ENCODE data around the gene MYH3.

MYH3 gene

DNA sequence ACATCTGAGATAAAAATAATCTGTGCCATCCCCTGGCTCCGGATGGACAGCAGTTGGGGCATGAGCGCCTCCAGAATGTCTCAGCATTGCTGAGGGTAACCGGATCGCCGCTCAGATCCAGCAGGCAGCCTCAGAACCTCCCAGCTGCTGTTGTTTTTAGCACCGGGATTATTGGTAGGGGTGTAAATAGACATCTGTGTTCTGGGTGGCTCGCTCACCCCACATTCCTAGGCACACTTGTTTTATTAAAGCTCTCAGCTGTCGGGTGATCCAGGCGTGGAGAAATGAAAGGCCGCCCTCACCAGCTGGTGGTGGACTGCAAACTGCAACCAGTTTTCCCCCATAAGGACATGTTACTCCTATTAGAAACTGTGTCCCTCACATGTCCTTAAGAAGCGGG lies 32.1 kb downstream of the MYH3 start:
- Histone ChIP-seq H3K27ac (no peak overlapping the region), H3K36me3 (ENCODE audit: insufficient read depth, low read length) (no peaks in the 10 kb centered on the region), H3K4me3 (no peak overlapping the region), H3K9ac (ENCODE audit: insufficient read length) (no peak overlapping the region), H3K9me3 (ENCODE audit: low read depth, low read length) (no peaks in the 10 kb centered on the region)
- DNase-seq (ENCODE audit: low read depth, low spot score), result no peak
- no peak for TF ChIP-seq FOXP2 (optimal IDR thresholded peaks at IDR 0.05; ENCODE audit: control extremely low read depth, extremely low read length, insufficient read depth)
- no peak for TF ChIP-seq POLR2AphosphoS5 (IDR thresholded peaks at IDR 0.05; ENCODE audit: borderline replicate concordance, low read depth, low read length)
- no peak for TF ChIP-seq EZH2 (IDR thresholded peaks at IDR 0.05)

DNA sequence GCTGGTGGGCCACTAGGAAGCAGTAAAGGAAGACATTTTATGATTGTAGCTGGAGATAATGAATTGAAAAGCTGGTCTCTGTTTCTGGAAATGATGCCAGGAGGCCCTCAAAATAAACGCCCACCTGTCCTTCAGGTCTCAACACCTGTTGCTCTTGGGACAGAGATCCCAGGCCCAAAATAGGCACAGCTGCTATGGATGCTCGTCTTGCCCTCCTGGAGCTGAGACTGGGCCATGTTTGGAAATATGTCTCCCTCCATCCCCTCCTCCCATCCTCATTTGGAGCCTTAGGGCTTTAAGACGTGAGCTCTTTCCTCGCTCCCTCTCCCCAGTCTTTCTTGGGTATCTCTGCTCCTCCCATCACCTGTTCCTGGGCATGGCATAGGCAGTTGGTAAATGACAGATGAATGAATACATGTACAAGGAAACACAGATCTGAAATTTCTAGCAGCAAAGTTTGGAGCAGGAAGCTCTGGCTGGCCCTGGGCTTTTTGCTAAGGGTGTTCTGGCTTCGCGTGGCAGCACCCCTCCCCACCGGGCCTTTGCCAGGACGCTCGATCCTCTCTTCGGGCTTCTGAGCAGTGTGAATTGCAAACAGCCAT lies 33.3 kb downstream of the MYH3 start:
- Histone ChIP-seq H3K9ac (ENCODE audit: insufficient read length) (no peak overlapping the region), H3K27ac (no peak overlapping the region), H3K9me3 (ENCODE audit: low read depth, low read length) (no peaks in the 10 kb centered on the region), H3K36me3 (ENCODE audit: insufficient read depth, low read length) (no peaks in the 10 kb centered on the region), H3K4me3 (no peak overlapping the region)
- TF ChIP-seq FOXP2 (optimal IDR thresholded peaks at IDR 0.05; ENCODE audit: control extremely low read depth, extremely low read length, insufficient read depth), result no peak
- TF ChIP-seq EZH2 (IDR thresholded peaks at IDR 0.05), result no peak
- no peak for TF ChIP-seq POLR2AphosphoS5 (IDR thresholded peaks at IDR 0.05; ENCODE audit: borderline replicate concordance, low read depth, low read length)
- no peak for DNase-seq (ENCODE audit: low read depth, low spot score)

DNA sequence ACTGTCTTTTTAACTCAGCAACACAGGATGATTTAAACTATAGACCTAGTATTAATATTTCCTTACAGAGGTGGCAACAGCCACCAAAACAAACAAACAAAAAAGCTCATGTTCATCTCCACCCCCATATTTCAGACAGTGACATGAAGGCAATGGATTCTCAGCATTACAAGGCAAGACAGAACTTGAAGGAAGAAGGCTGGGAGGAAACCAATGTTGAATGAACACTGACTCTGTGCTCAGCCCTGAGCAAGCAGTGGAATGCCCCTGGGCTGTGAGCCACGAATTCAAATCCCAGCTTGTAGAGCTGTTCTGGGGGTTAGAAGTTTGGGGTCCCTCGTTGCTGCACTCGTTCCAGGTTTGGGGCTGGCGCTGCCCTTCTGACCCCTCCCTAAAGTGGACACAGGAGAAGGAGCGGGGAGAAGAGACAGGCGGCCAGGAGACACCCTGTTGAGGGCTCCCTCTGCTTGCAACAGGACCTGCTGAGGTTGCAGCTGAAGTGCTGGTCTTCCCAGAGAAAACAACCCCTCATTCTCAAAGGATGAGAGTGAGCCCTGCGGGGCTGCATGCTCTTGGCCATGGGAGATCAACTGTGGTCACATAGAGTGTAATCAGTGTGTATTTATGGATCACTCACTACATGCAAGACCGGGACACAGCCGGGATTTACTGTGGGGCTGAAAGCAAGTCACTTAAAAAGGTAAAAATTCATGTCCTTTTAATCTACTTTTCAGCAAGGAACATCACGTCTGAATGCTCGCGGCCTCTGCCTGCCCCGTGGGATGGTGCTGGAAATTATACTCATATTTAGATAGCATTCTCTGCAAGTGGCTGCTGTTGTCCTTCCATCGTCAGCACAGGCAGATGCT lies 34.3 kb downstream of the MYH3 start:
- no peaks in the 10 kb centered on the region for H3K36me3 ChIP-seq (ENCODE audit: insufficient read depth, low read length)
- H3K27ac ChIP-seq, result no peak overlapping the region
- no peak overlapping the region for H3K9ac ChIP-seq (ENCODE audit: insufficient read length)
- H3K9me3 ChIP-seq (ENCODE audit: low read depth, low read length), result no peaks in the 10 kb centered on the region
- no peak for DNase-seq (ENCODE audit: low read depth, low spot score)
- TF ChIP-seq EZH2 (IDR thresholded peaks at IDR 0.05), result no peak
- TF ChIP-seq FOXP2 (optimal IDR thresholded peaks at IDR 0.05; ENCODE audit: control extremely low read depth, extremely low read length, insufficient read depth), result no peak
- TF ChIP-seq POLR2AphosphoS5 (IDR thresholded peaks at IDR 0.05; ENCODE audit: borderline replicate concordance, low read depth, low read length), result no peak
- no peak overlapping the region for H3K4me3 ChIP-seq

DNA sequence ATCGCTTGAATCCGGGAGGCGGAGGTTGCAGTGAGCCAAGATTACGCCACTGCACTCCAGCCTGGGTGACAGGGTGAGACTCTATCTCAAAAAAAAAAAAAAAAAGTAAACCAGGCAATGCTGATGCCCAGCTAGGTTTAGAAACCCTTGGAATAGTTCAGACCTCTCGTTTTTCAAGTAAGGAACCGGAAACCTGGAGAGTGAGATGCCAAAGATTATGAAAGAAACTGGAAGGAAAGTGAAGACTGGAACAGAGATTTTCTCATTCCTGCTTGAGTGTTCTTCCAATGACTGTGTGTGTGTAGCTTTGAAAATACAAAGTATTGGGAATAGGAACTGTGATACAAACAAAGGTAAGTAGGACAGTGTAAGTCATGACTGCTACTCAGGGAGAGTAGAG lies 35.7 kb downstream of the MYH3 start:
- no peak overlapping the region for H3K9ac ChIP-seq (ENCODE audit: insufficient read length)
- no peaks in the 10 kb centered on the region for H3K36me3 ChIP-seq (ENCODE audit: insufficient read depth, low read length)
- H3K4me3 ChIP-seq, result no peak overlapping the region
- DNase-seq (ENCODE audit: low read depth, low spot score), result no peak
- no peak overlapping the region for H3K27ac ChIP-seq
- no peaks in the 10 kb centered on the region for H3K9me3 ChIP-seq (ENCODE audit: low read depth, low read length)
- TF ChIP-seq FOXP2 (optimal IDR thresholded peaks at IDR 0.05; ENCODE audit: control extremely low read depth, extremely low read length, insufficient read depth) (no peak), EZH2 (IDR thresholded peaks at IDR 0.05) (no peak), POLR2AphosphoS5 (IDR thresholded peaks at IDR 0.05; ENCODE audit: borderline replicate concordance, low read depth, low read length) (no peak)

DNA sequence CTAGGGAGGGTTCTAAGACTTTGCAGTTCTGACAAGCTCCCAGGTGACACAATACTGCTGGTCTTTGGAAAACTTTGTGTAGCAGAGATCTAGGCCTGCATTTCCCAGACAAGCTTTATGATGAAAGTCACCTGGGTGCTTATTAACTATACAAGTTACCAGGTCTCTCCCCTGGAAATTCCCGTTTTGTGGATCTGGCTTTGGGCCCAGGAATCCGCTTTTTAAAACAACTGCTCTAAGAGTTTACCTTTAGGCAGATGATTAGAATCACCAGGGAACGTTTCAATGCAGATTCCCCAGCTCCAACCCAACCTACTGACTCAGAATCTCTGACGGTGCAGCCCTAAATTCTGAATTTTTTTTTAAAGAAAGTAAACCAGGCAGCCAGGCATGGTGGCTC lies 36.3 kb downstream of the MYH3 start:
- H3K9me3 ChIP-seq (ENCODE audit: low read depth, low read length), result no peaks in the 10 kb centered on the region
- DNase-seq (ENCODE audit: low read depth, low spot score), result no peak
- TF ChIP-seq FOXP2 (optimal IDR thresholded peaks at IDR 0.05; ENCODE audit: control extremely low read depth, extremely low read length, insufficient read depth) (no peak), POLR2AphosphoS5 (IDR thresholded peaks at IDR 0.05; ENCODE audit: borderline replicate concordance, low read depth, low read length) (no peak), EZH2 (IDR thresholded peaks at IDR 0.05) (no peak)
- no peaks in the 10 kb centered on the region for H3K36me3 ChIP-seq (ENCODE audit: insufficient read depth, low read length)
- H3K9ac ChIP-seq (ENCODE audit: insufficient read length), result no peak overlapping the region
- no peak overlapping the region for H3K4me3 ChIP-seq
- no peak overlapping the region for H3K27ac ChIP-seq

DNA sequence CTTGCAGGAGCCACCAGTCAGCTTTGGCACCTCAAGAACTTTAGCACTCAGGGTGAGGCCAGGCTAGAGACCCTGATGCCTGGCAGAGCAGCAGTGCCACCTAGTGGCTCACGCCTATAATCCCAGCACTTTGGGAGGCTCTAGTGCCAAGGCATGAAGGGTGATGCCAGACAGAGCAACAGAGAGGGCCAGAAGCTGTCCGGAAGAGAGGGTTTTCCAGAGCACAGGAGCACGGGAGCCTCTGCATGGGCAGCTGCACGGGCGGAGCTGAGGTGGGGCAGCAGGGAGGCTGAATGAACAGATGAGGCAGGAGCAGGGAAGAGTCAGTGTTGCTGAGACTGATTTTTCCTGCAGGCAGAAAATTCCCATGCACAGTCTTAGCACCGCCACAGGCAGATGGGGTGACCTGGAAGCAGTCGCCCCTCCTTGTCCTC lies 38.9 kb downstream of the MYH3 start:
- no peak for TF ChIP-seq EZH2 (IDR thresholded peaks at IDR 0.05)
- TF ChIP-seq POLR2AphosphoS5 (IDR thresholded peaks at IDR 0.05; ENCODE audit: borderline replicate concordance, low read depth, low read length), result no peak
- TF ChIP-seq FOXP2 (optimal IDR thresholded peaks at IDR 0.05; ENCODE audit: control extremely low read depth, extremely low read length, insufficient read depth), result no peak
- no peak overlapping the region for H3K9ac ChIP-seq (ENCODE audit: insufficient read length)

DNA sequence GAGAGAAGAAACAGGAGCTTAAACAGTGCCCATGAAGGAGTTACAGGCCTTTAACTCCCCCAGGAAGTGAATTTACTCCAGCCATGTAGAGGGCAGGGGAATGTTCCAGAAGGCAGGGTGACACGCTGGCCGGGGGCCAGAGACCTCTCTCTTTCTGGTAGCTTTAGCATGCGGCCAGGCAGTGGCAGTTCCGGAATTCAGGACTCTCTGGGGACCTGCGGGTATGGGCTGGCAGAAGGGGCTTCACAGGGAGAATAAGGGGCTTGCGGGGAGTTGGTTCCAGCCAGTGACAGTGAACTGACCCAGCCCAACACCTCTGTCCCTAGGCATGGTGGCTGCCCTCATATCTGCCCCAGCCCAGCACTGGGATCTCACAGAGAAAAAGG lies 40.0 kb downstream of the MYH3 start:
- Histone ChIP-seq H3K36me3 (ENCODE audit: insufficient read depth, low read length) (no peaks in the 10 kb centered on the region), H3K4me3 (no peak overlapping the region), H3K9me3 (ENCODE audit: low read depth, low read length) (no peaks in the 10 kb centered on the region), H3K27ac (no peak overlapping the region), H3K9ac (ENCODE audit: insufficient read length) (no peak overlapping the region)
- no peak for DNase-seq (ENCODE audit: low read depth, low spot score)
- TF ChIP-seq FOXP2 (optimal IDR thresholded peaks at IDR 0.05; ENCODE audit: control extremely low read depth, extremely low read length, insufficient read depth) (no peak), EZH2 (IDR thresholded peaks at IDR 0.05) (no peak), POLR2AphosphoS5 (IDR thresholded peaks at IDR 0.05; ENCODE audit: borderline replicate concordance, low read depth, low read length) (no peak)

More for the DNA sequence above, 38.9 kb downstream of the MYH3 start:
- DNase-seq (ENCODE audit: low read depth, low spot score), result no peak
- Histone ChIP-seq H3K9me3 (ENCODE audit: low read depth, low read length) (no peaks in the 10 kb centered on the region), H3K36me3 (ENCODE audit: insufficient read depth, low read length) (no peaks in the 10 kb centered on the region), H3K4me3 (no peak overlapping the region), H3K27ac (no peak overlapping the region)

DNA sequence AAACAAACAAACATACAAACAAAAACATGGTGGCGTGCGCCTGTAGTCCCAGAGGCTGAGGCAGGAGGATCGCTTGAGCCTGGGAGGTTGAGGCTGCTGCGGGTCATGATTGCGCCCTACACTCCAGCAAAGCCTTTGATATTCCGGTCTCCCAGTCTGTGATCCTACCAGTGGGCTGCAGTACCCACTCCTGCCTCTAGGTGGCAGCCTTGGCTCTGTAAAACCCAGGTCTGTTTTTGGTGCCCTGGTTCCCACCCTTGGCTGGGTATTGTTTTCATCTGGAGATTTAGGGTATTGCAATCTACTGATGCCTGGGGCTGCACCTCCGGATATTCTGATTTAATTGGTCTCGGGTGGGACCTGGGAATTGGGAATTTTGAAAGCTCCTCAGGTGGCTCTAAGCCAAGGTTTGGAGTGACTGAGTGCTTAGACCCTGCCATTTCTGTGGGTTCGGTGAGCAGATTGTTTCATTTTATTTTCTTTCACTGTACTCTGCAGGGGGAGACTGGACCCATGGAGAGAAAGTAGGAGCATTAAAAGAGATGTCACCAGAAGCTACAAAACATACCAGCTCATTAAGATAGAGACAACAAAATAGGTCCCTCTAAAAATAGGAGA lies 40.5 kb downstream of the MYH3 start:
- DNase-seq (ENCODE audit: low read depth, low spot score), result no peak
- no peak for TF ChIP-seq FOXP2 (optimal IDR thresholded peaks at IDR 0.05; ENCODE audit: control extremely low read depth, extremely low read length, insufficient read depth)
- TF ChIP-seq POLR2AphosphoS5 (IDR thresholded peaks at IDR 0.05; ENCODE audit: borderline replicate concordance, low read depth, low read length), result no peak
- no peak for TF ChIP-seq EZH2 (IDR thresholded peaks at IDR 0.05)
- H3K27ac ChIP-seq, result no peak overlapping the region

More for the DNA sequence above, 40.5 kb downstream of the MYH3 start:
- Histone ChIP-seq H3K36me3 (ENCODE audit: insufficient read depth, low read length) (no peaks in the 10 kb centered on the region), H3K9me3 (ENCODE audit: low read depth, low read length) (no peaks in the 10 kb centered on the region), H3K9ac (ENCODE audit: insufficient read length) (no peak overlapping the region), H3K4me3 (no peak overlapping the region)

Data from SK-N-MC (cell line).